Measurements from ENCODE around the gene STXBP6. TPM values are rescaled to one million over a fixed set of nuclear protein-coding genes. Genes with fewer than 3 reads are reported as not detected.

STXBP6 gene
- total and polyA plus RNA-seq, 2 of the 13 experiments (the other 11 are each of a cell fraction or from before 2014, with no cell fraction given) = 35.3 to 42.8 TPM

GRCh38 chr14:24978862-24979724 lies 70.9 kb downstream of the STXBP6 start (continued):
- TF ChIP-seq ELF4 (CRISPR knock-in tag; IDR thresholded peaks at IDR 0.05; ENCODE audit: borderline replicate concordance) (no peak), ZEB1 (IDR thresholded peaks at IDR 0.05; ENCODE audit: insufficient replicate concordance, low read depth) (no peak), MIER3 (CRISPR knock-in tag; IDR thresholded peaks at IDR 0.05; ENCODE audit: borderline replicate concordance) (peak; percentile 53; the same call in 1 of the 2 replicates), LCORL (IDR thresholded peaks at IDR 0.05) (no peak), LCORL (CRISPR knock-in tag; IDR thresholded peaks at IDR 0.05) (0 out of 2 replicates have a peak, but pooled peaks have one; percentile 40), MED1 (CRISPR knock-in tag; IDR thresholded peaks at IDR 0.05) (peak; percentile 69), KLF12 (CRISPR knock-in tag; IDR thresholded peaks at IDR 0.05; ENCODE audit: borderline replicate concordance) (no peak), RARA (CRISPR knock-in tag; IDR thresholded peaks at IDR 0.05) (peak; percentile 55), JUNB (CRISPR knock-in tag; IDR thresholded peaks at IDR 0.05; ENCODE audit: borderline replicate concordance) (peak; percentile 18; the same call in 1 of the 2 replicates), SMC3 (IDR thresholded peaks at IDR 0.05; ENCODE audit: low read length) (no peak; the same call in 1 of the 2 replicates), PRMT3 (CRISPR knock-in tag; IDR thresholded peaks at IDR 0.05; ENCODE audit: borderline replicate concordance, low read depth) (no peak), EZH2 (conservative IDR thresholded peaks at IDR 0.05; ENCODE audit: low read depth, low read length) (no peak), ZBTB21 (CRISPR knock-in tag; IDR thresholded peaks at IDR 0.05) (peak; percentile 54; the same call in 1 of the 2 replicates), BCL6 (CRISPR knock-in tag; IDR thresholded peaks at IDR 0.05) (peak; percentile 59; the same call in 1 of the 2 replicates), ZNF30 (CRISPR knock-in tag; IDR thresholded peaks at IDR 0.05) (no peak), ZNF260 (CRISPR knock-in tag; IDR thresholded peaks at IDR 0.05; ENCODE audit: borderline replicate concordance, low read depth) (no peak), ZIK1 (CRISPR knock-in tag; IDR thresholded peaks at IDR 0.05; ENCODE audit: borderline replicate concordance, low read depth) (no peak), REL (CRISPR knock-in tag; conservative IDR thresholded peaks at IDR 0.05) (no peak), ZNF775 (CRISPR knock-in tag; IDR thresholded peaks at IDR 0.05; ENCODE audit: borderline replicate concordance) (no peak), GFI1 (CRISPR knock-in tag; IDR thresholded peaks at IDR 0.05; ENCODE audit: borderline replicate concordance) (no peak), NR2F6 (IDR thresholded peaks at IDR 0.05) (no peak), NR2F6 (CRISPR knock-in tag; IDR thresholded peaks at IDR 0.05) (peak; percentile 37; the same call in 1 of the 2 replicates), ZNF781 (CRISPR knock-in tag; IDR thresholded peaks at IDR 0.05; ENCODE audit: borderline replicate concordance, not compliant biosample characterization) (no peak), HNRNPL (IDR thresholded peaks at IDR 0.05; ENCODE audit: low read depth, low read length) (no peak), ZNF317 (CRISPR knock-in tag; IDR thresholded peaks at IDR 0.05) (0 out of 2 replicates have a peak, but pooled peaks have one; percentile 49), SAP130 (CRISPR knock-in tag; IDR thresholded peaks at IDR 0.05; ENCODE audit: low read depth) (peak; percentile 67), SALL1 (CRISPR knock-in tag; IDR thresholded peaks at IDR 0.05) (no peak), MEIS1 (CRISPR knock-in tag; IDR thresholded peaks at IDR 0.05; ENCODE audit: borderline replicate concordance) (peak; percentile 31; the same call in 1 of the 2 replicates), ZNF773 (CRISPR knock-in tag; IDR thresholded peaks at IDR 0.05; ENCODE audit: borderline replicate concordance) (no peak), THAP11 (CRISPR knock-in tag; IDR thresholded peaks at IDR 0.05) (peak; percentile 60; the same call in 1 of the 2 replicates), NCOR1 (IDR thresholded peaks at IDR 0.05; ENCODE audit: borderline replicate concordance, low read length) (peak; percentile 65; the same call in 1 of the 2 replicates)
- TF ChIP-seq, protein P1, sequence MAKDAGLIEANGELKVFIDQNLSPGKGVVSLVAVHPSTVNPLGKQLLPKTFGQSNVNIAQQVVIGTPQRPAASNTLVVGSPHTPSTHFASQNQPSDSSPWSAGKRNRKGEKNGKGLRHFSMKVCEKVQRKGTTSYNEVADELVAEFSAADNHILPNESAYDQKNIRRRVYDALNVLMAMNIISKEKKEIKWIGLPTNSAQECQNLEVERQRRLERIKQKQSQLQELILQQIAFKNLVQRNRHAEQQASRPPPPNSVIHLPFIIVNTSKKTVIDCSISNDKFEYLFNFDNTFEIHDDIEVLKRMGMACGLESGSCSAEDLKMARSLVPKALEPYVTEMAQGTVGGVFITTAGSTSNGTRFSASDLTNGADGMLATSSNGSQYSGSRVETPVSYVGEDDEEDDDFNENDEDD (CRISPR knock-in tag; IDR thresholded peaks at IDR 0.05; ENCODE audit: borderline replicate concordance) = peak; percentile 30; the same call in 1 of the 2 replicates

Measured in HepG2 (cell line).